Loucy (cell line): ENCODE data around the gene TGM5.

ENCODE experiments used
- H2AFZ ChIP-seq: fragments of 200-600 bp; sonication (generic); 2 replicates; pipeline ENCODE4 v1.6.0; 2016; ENCODE audit warnings: antibody characterized with exemption, mild to moderate bottlenecking, low read length, moderate library complexity
- H3F3A ChIP-seq: fragments of 200-600 bp; 2 replicates; pipeline ENCODE4 v1.6.0; 2016; ENCODE audit warnings: antibody characterized with exemption, low read depth, mild to moderate bottlenecking
- H3K27me3 ChIP-seq: fragments of 200-600 bp; sonication (generic); 2 replicates; pipeline ENCODE4 v1.6.1; 2014; ENCODE audit warnings: low read length, mild to moderate bottlenecking; ENCODE audit not compliant: insufficient read depth, poor library complexity, severe bottlenecking
- H3K36me3 ChIP-seq: fragments of 200-600 bp; sonication (generic); 2 replicates; pipeline ENCODE4 v1.6.1; 2016; ENCODE audit warnings: low read length; ENCODE audit not compliant: insufficient read depth
- H3K4me1 ChIP-seq: fragments of 200-600 bp; sonication (generic); 2 replicates; pipeline ENCODE4 v1.5.1; 2014; ENCODE audit warnings: low read length, mild to moderate bottlenecking; ENCODE audit not compliant: insufficient read depth, poor library complexity, severe bottlenecking
- H3K4me2 ChIP-seq: fragments of 200-600 bp; sonication (generic); 2 replicates; pipeline ENCODE4 v1.6.0; 2014; ENCODE audit warnings: antibody characterized with exemption, low read length, low read depth, mild to moderate bottlenecking; ENCODE audit not compliant: poor library complexity, severe bottlenecking
- H3K4me3 ChIP-seq: fragments of 200-600 bp; sonication (generic); 2 replicates; pipeline ENCODE4 v1.5.1; 2014; ENCODE audit warnings: low read length, mild to moderate bottlenecking, mixed read lengths; ENCODE audit not compliant: poor library complexity, severe bottlenecking
- H3K79me2 ChIP-seq: fragments of 200-600 bp; sonication (generic); 2 replicates; pipeline ENCODE4 v1.6.1; 2014; ENCODE audit warnings: low read length; ENCODE audit not compliant: insufficient read depth
- H3K9ac ChIP-seq: fragments of 200-600 bp; sonication (generic); 2 replicates; pipeline ENCODE4 v1.6.0; 2014; ENCODE audit warnings: mild to moderate bottlenecking, low read depth, low read length, moderate library complexity; ENCODE audit not compliant: poor library complexity, severe bottlenecking
- H3K9me2 ChIP-seq: fragments of 200-600 bp; sonication (generic); replicated peaks from 2 replicates; pipeline ENCODE4 v1.6.1; 2016; ENCODE audit warnings: low read depth, low read length, mixed read lengths
- H3K9me3 ChIP-seq: fragments of 200-600 bp; sonication (generic); 2 replicates; pipeline ENCODE4 v1.6.1; 2014; ENCODE audit warnings: mild to moderate bottlenecking, antibody characterized with exemption, low read length, low read depth; ENCODE audit not compliant: insufficient read depth
- H4K20me1 ChIP-seq: fragments of 200-600 bp; sonication (generic); 2 replicates; pipeline ENCODE4 v1.6.0; 2014; ENCODE audit warnings: antibody characterized with exemption, low read length, mild to moderate bottlenecking; ENCODE audit not compliant: insufficient read depth, poor library complexity, severe bottlenecking
- CTCF ChIP-seq: fragments of 200-600 bp; sonication (generic); conservative IDR thresholded peaks from 2 replicates; pipeline ENCODE4 v1.5.1; 2014; ENCODE audit warnings: mild to moderate bottlenecking, antibody characterized with exemption, low read length
- EZH2phosphoT487 ChIP-seq: fragments of 200-600 bp; IDR thresholded peaks from 2 replicates; pipeline ENCODE4 v1.6.1; 2018; ENCODE audit warnings: antibody characterized with exemption, mild to moderate bottlenecking, moderate library complexity, borderline replicate concordance

Gene TGM5

GRCh38 chr15:43237842-43238470, 28.8 kb downstream of the TGM5 start:
- no peaks in the 10 kb centered on the region; the same call in 1 of the 2 replicates for H3K36me3 ChIP-seq

GRCh38 chr15:43235536-43235935, 31.2 kb downstream of the TGM5 start:
- Histone ChIP-seq H3K4me1 (peaks cover 71% of the 10 kb centered on the region), H3K9me2 (no peaks in the 10 kb centered on the region), H3F3A (0 out of 2 replicates have a peak, but pooled peaks cover 2% of the 10 kb centered on the region), H2AFZ (no peak overlapping the region), H3K9ac (peak overlapping the region; percentile 78), H3K4me2 (peak overlapping the region; percentile 86), H3K79me2 (peaks cover 37% of the 10 kb centered on the region), H3K4me3 (peak overlapping the region; percentile 68), H3K9me3 (no peaks in the 10 kb centered on the region), H3K27me3 (no peaks in the 10 kb centered on the region), H4K20me1 (no peaks in the 10 kb centered on the region), H3K36me3 (peaks cover 8% of the 10 kb centered on the region; the same call in 1 of the 2 replicates)
- no peak for TF ChIP-seq CTCF
- TF ChIP-seq EZH2phosphoT487 = no peak

More at GRCh38 chr15:43237842-43238470, 28.8 kb downstream of the TGM5 start:
- H2AFZ ChIP-seq = no peak overlapping the region
- peak overlapping the region; percentile 78 for H3K9ac ChIP-seq
- no peak for TF ChIP-seq EZH2phosphoT487
- no peak for TF ChIP-seq CTCF
- peaks cover 37% of the 10 kb centered on the region for H3K79me2 ChIP-seq
- H3F3A ChIP-seq = 0 out of 2 replicates have a peak, but pooled peaks cover 2% of the 10 kb centered on the region
- peak overlapping the region; percentile 68 for H3K4me3 ChIP-seq
- H3K4me2 ChIP-seq = peak overlapping the region; percentile 86
- no peaks in the 10 kb centered on the region for H3K9me2 ChIP-seq
- no peaks in the 10 kb centered on the region for H4K20me1 ChIP-seq
- no peaks in the 10 kb centered on the region for H3K27me3 ChIP-seq
- no peaks in the 10 kb centered on the region for H3K9me3 ChIP-seq
- H3K4me1 ChIP-seq = peaks cover 82% of the 10 kb centered on the region

DNA sequence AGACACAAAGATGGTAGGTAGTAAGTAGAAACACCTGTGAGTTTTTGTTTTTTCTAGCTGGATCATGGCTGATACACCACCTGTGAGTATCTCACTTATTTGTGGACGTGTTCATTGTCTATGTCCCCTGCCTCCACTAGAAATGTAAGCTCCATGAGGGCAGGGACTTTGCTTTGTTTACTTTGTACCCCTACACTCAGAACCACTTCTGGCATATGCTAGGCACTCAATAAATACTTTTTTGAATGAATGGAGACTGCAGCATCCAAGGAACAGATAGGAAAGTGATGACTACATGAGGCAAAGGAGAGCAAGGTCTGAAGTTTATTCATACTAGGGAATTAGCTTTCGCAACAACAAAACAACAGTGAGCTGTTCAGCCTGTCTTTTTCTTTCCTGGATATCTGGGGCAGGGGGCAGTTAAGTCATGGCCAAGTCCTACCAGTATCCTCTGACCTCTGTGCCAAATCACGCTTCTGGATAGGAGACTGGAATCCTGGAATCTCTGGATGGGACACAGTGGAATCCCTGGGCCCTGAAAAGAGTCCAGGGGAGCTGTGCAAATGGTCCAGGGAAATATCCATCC, 34.3 kb downstream of the TGM5 start:
- TF ChIP-seq EZH2phosphoT487 (no peak), CTCF (no peak)
- H3K4me2 ChIP-seq = no peak overlapping the region
- peaks cover 8% of the 10 kb centered on the region; the same call in 1 of the 2 replicates for H3K36me3 ChIP-seq
- H4K20me1 ChIP-seq = no peaks in the 10 kb centered on the region
- no peak overlapping the region for H3K9ac ChIP-seq
- no peaks in the 10 kb centered on the region for H3K9me2 ChIP-seq
- H3K27me3 ChIP-seq = no peaks in the 10 kb centered on the region
- no peak overlapping the region for H3K4me3 ChIP-seq
- peaks cover 41% of the 10 kb centered on the region for H3K4me1 ChIP-seq
- no peaks in the 10 kb centered on the region for H3K9me3 ChIP-seq
- H2AFZ ChIP-seq = no peak overlapping the region
- peaks cover 17% of the 10 kb centered on the region; the same call in 1 of the 2 replicates for H3K79me2 ChIP-seq
- no peaks in the 10 kb centered on the region for H3F3A ChIP-seq
